GM18951 (cell line): ENCODE data around the gene TNRC6B.

Experiments
- POLR2A ChIP-seq: IDR thresholded peaks from 4 replicates; pipeline ENCODE4 v1.6.1; 2011; ENCODE audit warnings: mild to moderate bottlenecking; ENCODE audit not compliant: insufficient read length, insufficient read depth; ENCODE audit errors: extremely low read depth
- in situ Hi-C: fragments of 300-500 bp; cut with MboI; formaldehyde crosslinking; loops from one replicate; pipeline ENCODE4 v1.12.0; 2022; ENCODE audit warnings: low sequenced_read_pairs, mixed read lengths, inconsistent platforms; ENCODE audit not compliant: unreplicated experiment

Gene TNRC6B

DNA sequence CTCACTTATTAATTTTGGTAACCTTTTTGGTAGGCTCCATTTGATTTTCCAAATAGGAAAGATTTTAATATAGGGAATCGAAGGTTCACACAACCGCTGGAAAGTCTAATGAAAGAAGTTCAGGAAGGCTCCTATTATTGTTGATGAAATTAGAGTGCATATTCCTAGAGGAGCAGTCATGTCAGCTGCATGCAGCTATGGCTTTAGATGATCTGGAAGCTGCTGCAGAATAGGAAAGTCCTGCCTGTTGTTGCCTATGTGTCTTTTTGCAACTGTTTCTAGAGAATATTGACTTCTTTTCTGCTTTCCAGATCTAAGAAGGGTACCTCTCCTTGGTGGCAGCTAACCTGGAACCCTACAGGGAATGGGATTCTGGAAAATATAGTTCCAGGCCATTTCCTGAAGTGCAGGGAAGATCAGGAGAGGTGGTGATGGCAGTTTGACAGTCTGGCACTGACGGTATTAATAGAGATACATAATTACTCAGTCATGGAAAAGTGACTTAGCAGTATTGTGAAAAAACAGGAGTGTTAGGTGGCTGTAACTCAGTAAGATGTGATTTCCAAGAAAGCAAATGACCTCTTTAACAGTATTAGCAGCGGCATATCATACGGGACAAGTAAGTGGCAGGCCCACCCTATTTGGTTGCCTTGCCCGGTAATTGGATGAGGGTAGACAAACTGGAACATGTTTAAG, 54.0 kb downstream of the TNRC6B start:
- TF ChIP-seq POLR2A = no peak
- in situ Hi-C loops = no loop called here

GRCh38 chr22:40232624-40233023, 54.9 kb downstream of the TNRC6B start:
- TF ChIP-seq POLR2A = no peak
- in situ Hi-C loops = no loop called here

GRCh38 chr22:40233886-40234285, 56.2 kb downstream of the TNRC6B start:
- TF ChIP-seq POLR2A = no peak
- in situ Hi-C loops = no loop called here

- TF ChIP-seq POLR2A = no peak
- in situ Hi-C loops = no loop called here
Observed at GRCh38 chr22:40234658-40235057, 56.9 kb downstream of the TNRC6B start.

DNA sequence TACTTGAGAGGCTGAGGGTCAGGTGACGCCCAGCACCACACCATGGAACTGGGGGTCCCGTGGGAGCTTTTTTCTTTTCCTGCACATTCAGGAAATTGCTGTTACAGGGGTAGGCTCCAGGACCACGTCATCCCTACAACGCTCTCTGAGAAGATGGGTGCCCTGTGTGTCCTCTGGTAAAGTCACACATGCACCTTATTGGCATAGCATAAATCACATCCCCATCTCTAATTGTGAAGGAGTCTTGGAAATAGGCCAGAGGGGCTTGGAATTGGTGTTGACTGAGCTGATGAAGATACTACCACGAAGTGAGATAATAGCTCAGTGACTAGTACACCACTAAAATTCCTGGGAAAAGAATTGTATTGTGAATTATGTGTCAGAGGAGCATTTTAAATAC, 57.6 kb downstream of the TNRC6B start:
- no peak for TF ChIP-seq POLR2A
- in situ Hi-C loops = no loop called here

- in situ Hi-C loops = no loop called here
- TF ChIP-seq POLR2A = no peak
Observed at GRCh38 chr22:40236131-40236665, 58.5 kb downstream of the TNRC6B start.

DNA sequence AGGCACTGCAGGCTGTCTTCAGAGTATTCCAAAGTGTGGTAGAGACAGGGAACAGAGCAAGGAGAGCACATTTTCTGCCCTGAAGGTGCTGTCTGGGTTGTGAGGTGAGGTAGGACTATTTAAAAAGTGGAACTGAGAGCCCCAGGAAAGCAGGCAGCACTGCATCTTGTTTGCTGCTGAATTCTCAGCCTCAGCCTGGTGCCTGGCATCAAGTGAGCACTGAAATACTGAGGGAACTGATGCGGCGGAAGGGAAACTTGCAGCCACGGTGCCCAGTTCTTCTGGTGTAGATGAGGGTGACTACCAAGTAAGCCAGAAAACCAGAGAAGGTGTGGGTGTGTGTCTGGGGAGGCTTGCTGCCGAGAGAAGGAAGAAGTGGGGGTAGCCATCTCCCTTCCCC, 59.5 kb downstream of the TNRC6B start:
- no peak for TF ChIP-seq POLR2A
- in situ Hi-C loops = no loop called here

GRCh38 chr22:40237788-40238424, 60.2 kb downstream of the TNRC6B start:
- in situ Hi-C loops = no loop called here

GRCh38 chr22:40238425-40239344, 61.0 kb downstream of the TNRC6B start:
- in situ Hi-C loops = no loop called here
- no peak for TF ChIP-seq POLR2A

More at GRCh38 chr22:40237788-40238424, 60.2 kb downstream of the TNRC6B start:
- no peak for TF ChIP-seq POLR2A

DNA sequence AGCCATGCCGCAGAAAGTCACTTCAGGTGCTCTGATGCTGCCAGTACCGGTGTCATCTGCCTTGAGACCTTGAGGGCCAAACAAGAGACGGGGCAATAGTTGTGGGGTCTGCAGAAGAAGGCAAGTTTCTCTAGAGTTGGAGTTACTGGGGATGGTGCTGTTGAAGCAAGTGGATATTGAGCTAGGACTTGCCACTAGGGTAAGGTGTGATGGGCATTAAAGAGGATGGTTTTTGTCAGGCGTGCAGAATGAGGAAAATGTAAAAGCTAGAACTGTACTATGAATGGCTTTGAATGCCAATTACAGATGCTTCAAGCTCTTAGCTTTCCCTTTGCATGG, 61.6 kb downstream of the TNRC6B start:
- TF ChIP-seq POLR2A = no peak
- in situ Hi-C loops = no loop called here

DNA sequence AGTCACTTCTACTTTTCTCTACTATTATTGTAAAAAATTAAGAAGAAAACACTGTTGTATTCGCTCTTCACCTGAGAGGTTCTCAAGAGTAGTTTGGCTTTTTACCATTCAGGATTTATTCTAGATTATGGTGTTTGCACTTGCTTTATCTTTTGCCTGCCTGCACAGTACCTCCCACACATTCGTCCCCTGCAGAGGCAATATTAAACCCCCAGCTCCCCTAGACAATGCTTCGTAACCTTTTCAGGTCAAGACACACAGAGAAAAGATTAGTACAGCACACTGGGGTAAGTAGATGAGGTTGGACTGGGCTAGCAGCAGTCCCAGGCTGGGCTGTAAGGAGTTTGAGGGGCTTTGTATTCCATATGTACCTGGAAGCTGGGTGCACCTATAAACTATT, 62.4 kb downstream of the TNRC6B start:
- in situ Hi-C loops = no loop called here
- no peak for TF ChIP-seq POLR2A

DNA sequence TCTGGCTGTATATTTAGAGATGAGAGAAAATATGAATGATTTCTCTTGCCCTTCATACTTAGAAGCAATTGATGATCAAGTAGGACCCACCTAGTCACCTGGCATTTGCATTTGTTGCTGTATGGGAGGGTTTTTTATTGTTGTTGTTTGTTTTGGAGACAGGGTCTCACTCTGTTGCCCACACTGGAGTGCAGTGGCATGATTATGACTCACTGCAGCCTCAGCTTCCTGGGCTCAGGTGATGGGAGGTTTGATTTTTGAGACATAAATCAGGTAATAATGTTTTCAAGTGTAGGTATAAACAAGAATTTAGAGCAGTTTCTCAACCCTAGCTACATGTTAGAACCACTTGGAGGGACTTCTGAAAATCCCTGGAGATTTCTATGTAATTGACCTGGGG, 63.0 kb downstream of the TNRC6B start:
- TF ChIP-seq POLR2A = no peak
- in situ Hi-C loops = no loop called here

DNA sequence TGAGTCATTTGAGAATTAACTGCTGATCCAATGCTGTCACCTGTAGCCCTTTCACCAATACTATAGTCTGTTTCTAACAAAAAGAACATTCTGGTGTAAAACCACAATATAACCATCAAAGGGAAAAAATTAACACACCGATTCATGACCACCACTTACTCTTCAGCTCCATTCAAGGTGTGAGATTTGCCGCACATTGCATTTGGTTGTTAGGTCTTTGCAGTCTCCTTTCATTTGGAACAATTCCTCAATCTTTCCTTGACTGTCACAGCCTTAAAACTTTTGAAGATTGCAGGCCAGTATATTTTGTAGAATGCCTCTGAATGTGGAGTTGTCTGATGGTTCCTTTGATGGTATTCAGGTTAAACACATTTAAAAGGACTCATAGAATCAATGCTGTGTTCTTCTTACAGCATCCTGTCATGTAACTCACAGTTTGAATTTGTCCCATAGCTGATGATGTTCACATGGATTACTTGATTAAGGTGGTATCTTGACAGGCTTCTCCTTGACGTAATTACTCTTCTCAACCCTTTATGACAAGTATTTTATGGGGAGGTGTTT, 63.6 kb downstream of the TNRC6B start:
- in situ Hi-C loops = no loop called here
- TF ChIP-seq POLR2A = no peak

- TF ChIP-seq POLR2A = no peak
- in situ Hi-C loops = no loop called here
Observed at GRCh38 chr22:40243891-40244290, 66.2 kb downstream of the TNRC6B start.
